Astrocyte (in vitro differentiated cells and primary cell): ENCODE measurements around the gene CYB561D2.

Experiments
- EZH2 ChIP-seq: IDR thresholded peaks from 2 replicates; pipeline ENCODE4 v1.6.1; 2012; ENCODE audit warnings: mild to moderate bottlenecking, low read length, inconsistent platforms; ENCODE audit not compliant: insufficient read depth
- TF ChIP-seq, protein P1 (sequence below): IDR thresholded peaks from 2 replicates; pipeline ENCODE4 v1.5.1; 2011; ENCODE audit warnings: low read depth, mild to moderate bottlenecking, inconsistent platforms, low read length, moderate library complexity; ENCODE audit not compliant: insufficient read depth

DNA sequence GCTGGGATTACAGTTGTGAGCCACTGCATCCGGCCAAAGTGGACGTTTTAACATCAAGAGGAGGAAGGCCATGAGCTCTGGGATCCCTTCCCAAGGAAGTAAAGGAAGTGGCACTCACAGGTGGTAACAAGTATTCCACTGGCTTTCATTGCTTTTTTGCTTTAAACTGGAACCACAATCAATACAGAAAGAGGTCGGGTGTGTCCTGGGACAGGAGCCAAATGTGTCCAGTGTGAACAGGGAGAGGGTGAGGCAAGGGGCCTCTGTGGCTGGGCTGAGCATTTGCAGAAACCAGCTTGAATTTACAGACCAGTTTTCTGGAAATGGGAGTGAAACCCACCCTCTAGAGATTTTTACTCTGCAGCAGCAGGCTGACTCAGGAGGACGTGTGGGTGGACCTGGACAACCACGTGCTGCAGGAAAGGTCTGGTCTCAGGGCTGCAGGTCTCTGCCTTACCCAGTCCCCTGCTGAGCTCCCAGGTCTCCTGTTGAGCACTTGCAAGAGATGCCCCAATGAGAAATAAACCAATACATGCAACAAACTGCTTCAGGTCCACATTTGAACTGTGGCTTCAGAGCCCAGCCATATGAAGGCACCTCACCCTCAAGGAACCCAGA, 51.4 kb downstream of the CYB561D2 start:
- TF ChIP-seq, protein P1, sequence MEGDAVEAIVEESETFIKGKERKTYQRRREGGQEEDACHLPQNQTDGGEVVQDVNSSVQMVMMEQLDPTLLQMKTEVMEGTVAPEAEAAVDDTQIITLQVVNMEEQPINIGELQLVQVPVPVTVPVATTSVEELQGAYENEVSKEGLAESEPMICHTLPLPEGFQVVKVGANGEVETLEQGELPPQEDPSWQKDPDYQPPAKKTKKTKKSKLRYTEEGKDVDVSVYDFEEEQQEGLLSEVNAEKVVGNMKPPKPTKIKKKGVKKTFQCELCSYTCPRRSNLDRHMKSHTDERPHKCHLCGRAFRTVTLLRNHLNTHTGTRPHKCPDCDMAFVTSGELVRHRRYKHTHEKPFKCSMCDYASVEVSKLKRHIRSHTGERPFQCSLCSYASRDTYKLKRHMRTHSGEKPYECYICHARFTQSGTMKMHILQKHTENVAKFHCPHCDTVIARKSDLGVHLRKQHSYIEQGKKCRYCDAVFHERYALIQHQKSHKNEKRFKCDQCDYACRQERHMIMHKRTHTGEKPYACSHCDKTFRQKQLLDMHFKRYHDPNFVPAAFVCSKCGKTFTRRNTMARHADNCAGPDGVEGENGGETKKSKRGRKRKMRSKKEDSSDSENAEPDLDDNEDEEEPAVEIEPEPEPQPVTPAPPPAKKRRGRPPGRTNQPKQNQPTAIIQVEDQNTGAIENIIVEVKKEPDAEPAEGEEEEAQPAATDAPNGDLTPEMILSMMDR = no peak
- TF ChIP-seq EZH2 = no peak
